ENCODE measurements around the gene IRAK2.

DNA sequence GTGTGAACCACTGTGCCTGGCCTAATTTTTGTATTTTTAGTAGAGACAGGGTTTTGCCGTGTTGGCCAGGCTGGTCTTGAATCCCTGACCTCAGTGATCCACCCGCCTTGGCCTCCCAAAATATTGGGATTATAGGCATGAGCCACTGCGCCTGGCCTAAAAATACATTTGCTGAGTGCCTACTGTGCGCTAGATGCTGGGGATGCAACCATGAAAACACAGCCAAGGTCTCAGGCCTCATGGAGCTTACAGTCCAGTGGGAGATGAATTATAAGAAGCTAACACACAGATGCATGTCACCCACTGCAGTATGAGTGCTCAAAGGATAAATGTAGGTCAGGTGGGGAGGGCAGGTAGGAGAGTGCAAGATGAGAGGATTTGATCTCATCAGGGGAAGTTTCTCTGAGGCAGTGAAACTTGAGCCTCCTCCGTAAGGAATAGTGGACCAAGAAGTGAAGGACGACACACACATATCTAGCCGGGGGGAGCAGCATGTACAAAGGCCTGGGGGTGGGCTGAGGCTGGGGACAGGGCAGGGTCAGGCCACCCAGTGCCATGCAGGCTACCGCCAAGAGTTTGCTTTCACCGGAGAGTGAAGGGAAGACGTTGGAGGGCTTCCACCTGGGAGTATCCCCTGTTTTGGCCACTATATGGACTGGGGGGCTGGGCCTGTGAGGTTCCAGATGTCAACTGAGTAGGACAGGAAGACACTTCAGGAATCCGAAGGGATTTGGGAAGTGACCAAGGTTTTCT is 24.3 kb downstream of the IRAK2 start:
- TF ChIP-seq, protein P1, sequence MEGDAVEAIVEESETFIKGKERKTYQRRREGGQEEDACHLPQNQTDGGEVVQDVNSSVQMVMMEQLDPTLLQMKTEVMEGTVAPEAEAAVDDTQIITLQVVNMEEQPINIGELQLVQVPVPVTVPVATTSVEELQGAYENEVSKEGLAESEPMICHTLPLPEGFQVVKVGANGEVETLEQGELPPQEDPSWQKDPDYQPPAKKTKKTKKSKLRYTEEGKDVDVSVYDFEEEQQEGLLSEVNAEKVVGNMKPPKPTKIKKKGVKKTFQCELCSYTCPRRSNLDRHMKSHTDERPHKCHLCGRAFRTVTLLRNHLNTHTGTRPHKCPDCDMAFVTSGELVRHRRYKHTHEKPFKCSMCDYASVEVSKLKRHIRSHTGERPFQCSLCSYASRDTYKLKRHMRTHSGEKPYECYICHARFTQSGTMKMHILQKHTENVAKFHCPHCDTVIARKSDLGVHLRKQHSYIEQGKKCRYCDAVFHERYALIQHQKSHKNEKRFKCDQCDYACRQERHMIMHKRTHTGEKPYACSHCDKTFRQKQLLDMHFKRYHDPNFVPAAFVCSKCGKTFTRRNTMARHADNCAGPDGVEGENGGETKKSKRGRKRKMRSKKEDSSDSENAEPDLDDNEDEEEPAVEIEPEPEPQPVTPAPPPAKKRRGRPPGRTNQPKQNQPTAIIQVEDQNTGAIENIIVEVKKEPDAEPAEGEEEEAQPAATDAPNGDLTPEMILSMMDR (IDR thresholded peaks at IDR 0.05): no peak
- no peak for TF ChIP-seq POLR2A (IDR thresholded peaks at IDR 0.05)
